ENCODE measurements around the gene GRK5.

The GRK5 gene

GRCh38 chr10:119404719-119405519 lies 197.5 kb downstream of the GRK5 start:
- no peak for DNase-seq (ENCODE audit: low read depth)

DNA sequence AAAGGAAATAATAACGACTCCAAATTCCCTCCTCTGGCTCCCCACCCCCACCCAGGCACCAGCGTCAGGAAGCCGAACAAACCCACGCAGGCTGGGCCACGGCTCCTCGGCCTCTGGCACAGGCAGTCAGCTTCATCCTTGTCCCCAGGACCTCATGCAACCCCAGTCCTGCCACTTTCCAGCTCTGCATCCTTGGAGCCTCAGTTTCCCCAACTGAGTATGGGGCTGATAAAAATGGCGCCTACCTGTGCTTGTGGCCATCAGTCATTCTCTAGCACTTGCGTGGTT lies 198.1 kb downstream of the GRK5 start:
- DNase-seq (ENCODE audit: low read depth): no peak

GRCh38 chr10:119406137-119406536 lies 198.8 kb downstream of the GRK5 start:
- DNase-seq (ENCODE audit: low read depth): no peak

DNA sequence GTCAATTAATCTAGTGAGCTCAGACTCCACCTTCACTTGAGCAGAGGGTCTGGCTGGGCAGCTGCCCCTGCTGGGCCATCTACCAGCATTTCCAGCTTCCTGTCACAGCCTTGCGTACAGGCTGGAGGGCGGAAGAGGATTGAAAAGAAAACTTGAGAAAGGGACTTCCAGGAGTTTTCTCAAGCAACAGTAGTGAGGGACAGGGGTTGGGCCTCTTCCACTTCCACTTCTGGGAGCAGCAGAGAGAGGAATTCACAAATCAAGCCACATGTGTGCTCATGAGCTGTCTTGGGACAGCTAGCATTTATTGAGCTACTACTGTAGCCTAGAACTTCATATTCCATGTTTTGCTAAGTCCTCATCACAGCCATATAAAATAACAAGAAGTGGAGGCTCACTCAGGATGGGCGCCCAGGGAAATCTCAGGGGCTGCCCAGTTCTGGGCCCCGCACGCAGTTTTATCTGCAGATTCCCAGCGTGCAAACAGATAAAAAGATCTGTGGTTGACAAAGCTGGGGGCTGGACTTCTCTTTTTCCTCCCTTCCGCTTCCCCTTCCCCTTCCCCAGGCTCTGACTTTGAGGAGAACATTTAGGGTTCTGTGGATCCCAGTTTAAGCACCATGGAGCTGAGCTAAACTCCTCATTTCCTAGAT lies 199.4 kb downstream of the GRK5 start:
- DNase-seq (ENCODE audit: low read depth): no peak

- no peak for DNase-seq (ENCODE audit: low read depth)
Measured at GRCh38 chr10:119407254-119407777, 199.9 kb downstream of the GRK5 start.

- no peak for DNase-seq (ENCODE audit: low read depth)
Measured at GRCh38 chr10:119408072-119408471, 200.7 kb downstream of the GRK5 start.

DNA sequence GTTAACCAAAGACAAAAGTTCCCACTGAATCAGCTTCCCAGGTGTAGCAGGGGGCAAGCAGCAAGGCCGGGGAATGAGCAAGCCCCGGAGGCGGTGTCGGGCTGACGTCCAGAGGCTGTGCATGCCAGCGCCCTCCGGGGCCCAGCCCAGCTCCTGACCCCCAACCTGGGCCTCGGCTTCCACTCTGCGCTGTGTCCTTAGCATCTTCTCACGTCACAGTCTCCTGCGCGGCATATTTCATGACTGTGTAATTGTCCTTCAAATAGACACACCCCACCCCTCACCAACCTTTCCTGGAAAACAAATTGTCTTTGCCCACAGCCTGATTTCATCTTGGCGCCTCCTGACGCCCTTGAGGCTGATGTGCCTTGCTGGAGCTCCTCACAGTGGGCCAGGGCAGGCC lies 201.6 kb downstream of the GRK5 start:
- no peak for DNase-seq (ENCODE audit: low read depth)

GRCh38 chr10:119409385-119409784 lies 202.0 kb downstream of the GRK5 start:
- DNase-seq (ENCODE audit: low read depth): no peak

DNA sequence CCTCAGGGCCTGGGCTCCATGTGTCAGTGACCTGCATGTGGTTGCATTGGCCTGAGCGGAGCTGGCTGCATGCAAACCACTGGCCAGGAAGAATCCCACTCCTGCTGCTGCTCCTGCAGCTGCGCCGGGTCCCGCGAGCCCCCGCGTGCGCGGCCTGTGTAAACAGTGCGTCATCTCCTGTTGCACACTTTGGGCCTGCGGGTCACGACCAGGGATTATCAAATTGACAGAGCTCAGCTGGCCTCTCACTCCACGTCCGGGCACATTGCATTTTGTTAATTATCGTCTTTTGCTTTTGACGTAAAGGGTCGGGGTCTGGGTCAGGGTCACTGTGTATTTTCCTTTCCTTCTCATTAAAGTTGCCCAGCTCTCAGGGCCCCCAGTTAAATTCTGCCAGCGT lies 202.5 kb downstream of the GRK5 start:
- no peak for DNase-seq (ENCODE audit: low read depth)

GRCh38 chr10:119410361-119411116 lies 203.2 kb downstream of the GRK5 start:
- DNase-seq (ENCODE audit: low read depth): no peak

DNA sequence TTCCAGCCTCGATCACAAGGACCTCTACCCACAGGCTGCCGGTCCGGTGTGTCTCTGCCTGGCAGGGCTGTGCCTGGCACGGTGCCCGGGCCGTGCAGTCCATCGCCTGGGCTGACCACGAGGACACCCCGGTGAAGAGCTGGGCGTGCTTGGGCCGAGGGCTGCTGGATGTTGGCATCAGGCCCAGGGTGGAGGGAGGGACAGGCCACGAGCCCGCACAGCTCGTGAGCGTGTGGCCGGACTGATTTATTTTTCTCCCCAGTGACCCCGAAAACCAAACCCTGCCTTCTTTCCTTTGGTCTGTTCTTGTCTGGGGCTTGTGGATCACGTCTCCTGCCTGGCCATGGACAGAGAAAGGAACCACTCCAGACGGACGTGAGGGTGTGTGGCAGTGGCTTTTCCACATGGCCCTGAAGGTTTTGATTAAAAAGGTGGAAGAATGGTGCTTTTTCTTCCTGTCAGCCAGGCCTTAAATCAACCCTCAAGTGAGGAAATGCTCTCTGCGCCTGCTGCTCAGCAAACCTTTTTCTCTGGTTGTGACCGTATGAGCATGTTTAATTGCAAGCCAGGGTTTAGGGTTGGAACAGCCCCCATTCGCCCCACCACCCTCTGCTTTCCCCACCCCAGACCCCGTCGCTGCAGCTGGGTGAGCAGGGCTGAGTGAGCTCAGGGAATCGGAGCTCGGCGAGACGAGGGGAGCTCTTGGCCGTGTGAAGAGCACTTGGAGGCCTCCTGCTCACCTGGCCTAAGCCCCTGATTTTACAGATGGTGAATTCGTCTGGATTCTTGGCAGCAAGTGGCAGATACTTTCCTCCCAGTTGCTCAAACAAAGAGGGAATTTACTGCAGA lies 205.1 kb downstream of the GRK5 start:
- peak; percentile 57 for DNase-seq (ENCODE audit: low read depth)

GRCh38 chr10:119413093-119413453 lies 205.7 kb downstream of the GRK5 start:
- DNase-seq (ENCODE audit: low read depth): peak; percentile 80

- no peak for DNase-seq (ENCODE audit: low read depth)
Measured at GRCh38 chr10:119413471-119414080, 206.2 kb downstream of the GRK5 start.

- DNase-seq (ENCODE audit: low read depth): peak; percentile 87
Measured at GRCh38 chr10:119414081-119414611, 206.8 kb downstream of the GRK5 start.

GRCh38 chr10:119415121-119415520 lies 207.8 kb downstream of the GRK5 start:
- no peak for DNase-seq (ENCODE audit: low read depth)

DNA sequence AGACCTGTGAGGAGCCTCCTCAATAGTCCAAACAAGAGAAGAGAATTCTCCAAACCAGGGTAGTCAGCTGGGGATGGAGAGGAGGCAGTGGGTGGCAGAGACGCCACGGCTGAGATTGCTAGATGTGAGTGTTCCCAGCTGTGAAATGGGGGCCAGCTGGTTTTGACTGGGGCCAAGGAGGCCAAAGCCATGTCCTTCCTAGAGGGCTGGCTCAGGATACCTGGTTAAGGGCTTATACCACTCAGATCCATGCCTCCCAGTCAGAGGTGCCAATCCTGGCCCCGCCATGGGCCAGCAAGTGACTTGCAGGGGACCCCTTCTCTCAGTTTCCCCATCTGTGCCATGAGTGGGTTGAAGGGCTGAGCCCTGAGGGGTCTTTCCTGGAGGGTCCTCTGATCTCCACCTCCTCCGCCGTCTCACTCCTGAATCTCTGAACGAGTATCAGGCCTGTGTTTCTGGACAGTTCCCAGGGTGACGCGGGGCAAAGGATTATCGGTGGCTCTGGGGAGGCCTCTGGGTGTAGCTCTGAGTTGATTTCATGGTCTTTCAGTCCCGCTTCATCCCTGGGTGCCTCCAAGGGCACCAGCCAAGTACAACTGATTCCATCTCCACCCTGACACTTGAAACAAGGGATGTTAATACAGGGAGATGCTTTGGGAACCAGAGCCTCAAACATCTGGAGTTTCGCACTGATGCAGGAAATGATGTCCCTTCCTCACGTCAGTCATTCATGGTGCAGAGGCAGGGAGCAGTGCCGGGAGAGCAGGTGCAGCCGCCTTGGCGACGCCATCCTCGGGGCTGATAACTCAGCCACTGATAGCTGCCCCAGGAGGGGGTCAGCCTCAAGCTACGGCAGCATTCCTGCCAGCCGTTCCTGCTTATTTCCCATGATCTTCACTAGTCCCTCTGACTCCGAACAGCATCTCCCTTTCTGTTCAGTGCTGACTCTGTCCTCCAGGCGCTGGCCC lies 208.4 kb downstream of the GRK5 start:
- no peak for DNase-seq (ENCODE audit: low read depth)

GRCh38 chr10:119416855-119417254 lies 209.5 kb downstream of the GRK5 start:
- peak; percentile 57 for DNase-seq (ENCODE audit: low read depth)

DNA sequence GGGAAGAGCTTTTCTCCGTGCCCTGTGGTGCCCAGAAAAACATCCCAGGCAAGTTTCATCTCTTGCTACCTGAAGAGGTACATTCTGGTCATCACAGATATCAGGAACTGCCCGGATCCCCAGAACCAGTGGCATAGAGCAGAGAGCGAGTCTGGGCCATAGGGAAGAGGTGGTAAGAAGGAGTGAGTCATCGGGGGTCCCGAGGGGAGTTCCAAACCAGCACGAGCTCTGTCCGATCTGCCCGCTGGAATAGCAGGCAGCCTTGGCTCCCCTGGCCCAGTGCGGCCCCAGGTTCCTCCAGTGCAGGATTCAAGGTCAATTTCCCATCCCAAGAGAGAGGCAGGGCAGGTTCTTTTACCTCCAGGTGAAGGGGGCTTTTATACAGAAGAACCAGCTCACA lies 210.5 kb downstream of the GRK5 start:
- no peak for DNase-seq (ENCODE audit: low read depth)

- DNase-seq (ENCODE audit: low read depth): no peak
Measured at GRCh38 chr10:119418362-119418761, 211.0 kb downstream of the GRK5 start.

DNA sequence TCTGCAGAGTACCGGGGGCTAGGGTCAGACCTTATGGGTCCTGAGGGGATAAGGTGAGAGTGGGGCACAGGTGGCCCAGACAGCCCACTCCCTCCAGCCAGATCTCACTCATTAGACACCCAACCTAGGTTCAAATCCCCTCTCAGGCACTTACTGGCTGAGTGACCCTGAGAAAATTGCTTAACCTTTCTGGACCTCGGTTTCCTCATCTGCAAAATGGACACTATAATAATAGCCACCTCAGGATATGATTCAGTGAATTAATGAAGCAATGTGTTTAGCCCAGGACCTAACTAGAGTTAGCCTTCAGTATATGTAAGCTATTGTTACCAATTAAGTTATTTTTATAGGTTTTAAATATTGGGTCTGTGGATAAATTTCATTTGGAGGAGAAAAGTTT lies 212.6 kb downstream of the GRK5 start:
- DNase-seq (ENCODE audit: low read depth): no peak
